H1 (cell line): Measurements from ENCODE around the gene ARFGAP3. TPM values are rescaled to one million over a fixed set of nuclear protein-coding genes. Genes with fewer than 3 reads are reported as not detected.

Experiments
- CTCF ChIA-PET: fragments of 300-600 bp; sonication (Branson Sonifier 250); formaldehyde crosslinking; loops from one replicate; lab custom pipeline; 2021; ENCODE audit not compliant: partially characterized antibody; lab: Charles Lee
- POLR2A ChIA-PET: fragments of 300-600 bp; sonication (Branson Sonifier 250); formaldehyde crosslinking; loops from one replicate; lab custom pipeline; 2021; ENCODE audit warnings: inconsistent platforms; ENCODE audit not compliant: partially characterized antibody; lab: Charles Lee
- DNase-seq, 2 experiments: peaks; one replicate each; pipeline versions ENCODE4 v3.0.0 to v3.0.0-alpha.2; 2010 to 2022; ENCODE audit warnings: low spot score in 2 of 2, low read depth in 1 of 2, mixed read lengths in 1 of 2
- FAIRE-seq: peaks from 2 replicates; lab custom pipeline; 2011; peaks lifted over from hg19 to GRCh38; lab: Jason Lieb, UNC
- H2AFZ ChIP-seq: 2 replicates; pipeline ENCODE4 v1.8.1; 2012; ENCODE audit warnings: low read length, inconsistent platforms
- H2AK5ac ChIP-seq: 2 replicates; pipeline ENCODE4 v1.6.1; 2013; ENCODE audit warnings: low read depth, low read length
- H2BK120ac ChIP-seq: replicated peaks from 2 replicates; pipeline ENCODE3; 2013; ENCODE audit warnings: low read depth, low read length, inconsistent platforms
- H2BK12ac ChIP-seq: 2 replicates; pipeline ENCODE4 v1.6.1; 2013; ENCODE audit warnings: low read depth, low read length
- H2BK15ac ChIP-seq: 2 replicates; pipeline ENCODE4 v1.6.1; 2013; ENCODE audit warnings: low read length
- H2BK20ac ChIP-seq: 2 replicates; pipeline ENCODE4 v1.6.1; 2013; ENCODE audit warnings: low read length
- H2BK5ac ChIP-seq: 2 replicates; pipeline ENCODE4 v1.6.1; 2013; ENCODE audit warnings: low read depth, low read length
- H3K14ac ChIP-seq: 2 replicates; pipeline ENCODE4 v1.6.1; 2013; ENCODE audit warnings: inconsistent platforms; ENCODE audit not compliant: insufficient read length
- H3K18ac ChIP-seq: 2 replicates; pipeline ENCODE4 v1.6.1; 2013; ENCODE audit warnings: low read length; ENCODE audit errors: extremely low read depth
- H3K23ac ChIP-seq: 2 replicates; pipeline ENCODE4 v1.6.1; 2013; ENCODE audit warnings: inconsistent platforms; ENCODE audit not compliant: insufficient read length
- H3K23me2 ChIP-seq: 2 replicates; pipeline ENCODE4 v1.6.1; 2013; ENCODE audit warnings: low read depth, low read length
- H3K27ac ChIP-seq: 2 replicates; pipeline ENCODE4 v1.6.1; 2011; ENCODE audit warnings: low read depth, low read length, inconsistent platforms
- H3K27me3 ChIP-seq, 4 experiments: replicated peaks in 1 of 4; 1 replicate in 1 of 4; 2 replicates in 3 of 4; pipeline versions ENCODE4 v1.6.1 to v1.8.1; 2011 to 2013; ENCODE audit warnings: low read length in 3 of 4, mild to moderate bottlenecking in 3 of 4, inconsistent platforms in 2 of 4, mixed read lengths in 2 of 4, moderate library complexity in 1 of 4; ENCODE audit not compliant: control insufficient read depth in 3 of 4, insufficient read depth in 3 of 4; ENCODE audit errors: extremely low read depth in 1 of 4
- H3K36me3 ChIP-seq, 4 experiments: 2 replicates each; pipeline versions ENCODE4 v1.6.1 to v1.8.1; 2011 to 2013; ENCODE audit warnings: mild to moderate bottlenecking in 4 of 4, low read length in 3 of 4, moderate library complexity in 2 of 4, control low read depth in 1 of 4, inconsistent platforms in 1 of 4; ENCODE audit not compliant: insufficient read depth in 4 of 4, control insufficient read depth in 2 of 4
- H3K4ac ChIP-seq: replicated peaks from 2 replicates; pipeline ENCODE3; 2013; ENCODE audit warnings: low read length, low read depth, mixed read lengths, inconsistent platforms; ENCODE audit not compliant: insufficient read length
- H3K4me1 ChIP-seq, 4 experiments: replicated peaks in 1 of 4; 1 replicate in 1 of 4; 2 replicates in 3 of 4; pipeline versions ENCODE4 v1.6.1 to v1.8.1; 2011 to 2013; ENCODE audit warnings: low read length in 3 of 4, inconsistent platforms in 2 of 4, mixed read lengths in 1 of 4; ENCODE audit not compliant: insufficient read depth in 4 of 4, control insufficient read depth in 3 of 4
- H3K4me2 ChIP-seq, 2 experiments: 2 replicates each; pipeline versions ENCODE4 v1.6.1 to v1.8.1; 2011 to 2013; ENCODE audit warnings: low read depth in 2 of 2, low read length in 2 of 2, control low read depth in 1 of 2, inconsistent platforms in 1 of 2, mild to moderate bottlenecking in 1 of 2; ENCODE audit not compliant: insufficient read depth in 1 of 2
- H3K4me3 ChIP-seq, 4 experiments: fragments of 200-600, 300-600 bp in 1 of 4; sonication (generic), shearing (Covaris generic), sonication (Bioruptor Twin) in 1 of 4; 2 replicates each; pipeline versions ENCODE4 v1.5.1 to v1.8.1; 2011 to 2016; ENCODE audit warnings: low read length in 4 of 4, low read depth in 3 of 4, control low read depth in 2 of 4, inconsistent platforms in 2 of 4, mild to moderate bottlenecking in 2 of 4, mixed read lengths in 1 of 4, moderate library complexity in 1 of 4; ENCODE audit not compliant: insufficient read depth in 2 of 4; ENCODE audit errors: extremely low read depth in 1 of 4
- H3K56ac ChIP-seq: replicated peaks from 2 replicates; pipeline ENCODE3; 2013; ENCODE audit warnings: low read depth, mild to moderate bottlenecking, mixed read lengths, low read length, inconsistent platforms; ENCODE audit not compliant: insufficient read length
- H3K79me1 ChIP-seq: 2 replicates; pipeline ENCODE4 v1.6.1; 2013; ENCODE audit warnings: low read depth, low read length, control low read depth
- H3K79me2 ChIP-seq, 2 experiments: 2 replicates each; pipeline versions ENCODE4 v1.6.1 to v1.8.1; 2012 to 2013; ENCODE audit warnings: low read length in 2 of 2, mild to moderate bottlenecking in 2 of 2, inconsistent platforms in 1 of 2; ENCODE audit not compliant: insufficient read depth in 2 of 2, control insufficient read depth in 1 of 2
- H3K9ac ChIP-seq, 4 experiments: replicated peaks in 1 of 4; 1 replicate in 1 of 4; 2 replicates in 3 of 4; pipeline versions ENCODE4 v1.6.1 to v1.8.1; 2011 to 2013; ENCODE audit warnings: low read depth in 3 of 4, low read length in 3 of 4, control low read depth in 2 of 4, mild to moderate bottlenecking in 2 of 4, moderate library complexity in 2 of 4, inconsistent platforms in 1 of 4; ENCODE audit errors: extremely low read depth in 1 of 4
- H3K9me3 ChIP-seq, 2 experiments: 2 replicates each; pipeline versions ENCODE4 v1.6.1 to v1.8.1; 2012 to 2013; ENCODE audit warnings: mild to moderate bottlenecking in 2 of 2, moderate library complexity in 2 of 2, control low read depth in 1 of 2, inconsistent platforms in 1 of 2, low read depth in 1 of 2, low read length in 1 of 2, mixed read lengths in 1 of 2; ENCODE audit not compliant: insufficient read depth in 2 of 2
- H4K20me1 ChIP-seq, 2 experiments: replicated peaks in 1 of 2; 2 replicates each; pipeline versions ENCODE3 to v1.8.1; 2011 to 2013; ENCODE audit warnings: inconsistent platforms in 2 of 2, low read length in 2 of 2, mild to moderate bottlenecking in 1 of 2; ENCODE audit not compliant: insufficient read depth in 2 of 2, control insufficient read depth in 1 of 2
- H4K5ac ChIP-seq: 2 replicates; pipeline ENCODE4 v1.6.1; 2013; ENCODE audit warnings: low read length, low read depth, mixed read lengths, inconsistent platforms; ENCODE audit not compliant: insufficient read length
- H4K8ac ChIP-seq: 2 replicates; pipeline ENCODE4 v1.8.0; 2013; ENCODE audit warnings: mild to moderate bottlenecking, moderate library complexity, low read length, inconsistent platforms; ENCODE audit not compliant: insufficient read depth; ENCODE audit errors: extremely low read depth
- H4K91ac ChIP-seq: replicated peaks from 2 replicates; pipeline ENCODE3; 2013; ENCODE audit warnings: low read length, mixed read lengths, inconsistent platforms; ENCODE audit not compliant: insufficient read length
- CHD2 ChIP-seq: IDR thresholded peaks from 2 replicates; pipeline ENCODE4 v1.6.1; 2012; ENCODE audit warnings: low read length, improper control_type of control experiment
- KDM1A ChIP-seq: fragments of 200-600, 300-600 bp; sonication (generic); IDR thresholded peaks from 2 replicates; pipeline ENCODE4 v1.7.1; 2016; ENCODE audit warnings: mild to moderate bottlenecking, low read length, borderline replicate concordance
- RAD21 ChIP-seq, 2 experiments: IDR thresholded peaks in 1 of 2; conservative IDR thresholded peaks in 1 of 2; 2 replicates each; pipeline ENCODE4 v1.6.1; 2011; ENCODE audit warnings: low read depth in 2 of 2, low read length in 2 of 2, improper control_type of control experiment in 1 of 2, inconsistent platforms in 1 of 2, mild to moderate bottlenecking in 1 of 2, moderate library complexity in 1 of 2
- SIRT6 ChIP-seq: IDR thresholded peaks from one replicate; pipeline ENCODE4 v1.7.1; 2012; ENCODE audit warnings: low read length, inconsistent platforms
- SP4 ChIP-seq: IDR thresholded peaks from 2 replicates; pipeline ENCODE4 v1.6.1; 2012; ENCODE audit warnings: low read length, inconsistent platforms
- WGBS, 2 experiments: shearing (Covaris generic) in 1 of 2; methylation state at CpG; one replicate each; pipeline versions ENCODE4 v1.1.6 to v1.1.7; 2013 to 2015; ENCODE audit warnings: low lambda C conversion rate in 2 of 2, mixed read lengths in 2 of 2, inconsistent platforms in 1 of 2, low coverage in 1 of 2, missing lambda C conversion rate in 1 of 2; ENCODE audit not compliant: insufficient replicate concordance in 2 of 2, insufficient coverage in 1 of 2, insufficient read length in 1 of 2; ENCODE audit errors: extremely low coverage in 1 of 2, missing lambda C conversion rate in 1 of 2; 5-methylcytosine and 5-hydroxymethylcytosine counted together
- polyA plus RNA-seq, 7 experiments: library from polyadenylated mRNA; depleted of rRNA in 3 of 7; stranded (reverse) in 5 of 7; unstranded in 2 of 7; fragments of >200 nt in 5 of 7; fragments of 200-250 nt in 2 of 7; gene quantifications; 1 replicate in 5 of 7; 2 replicates in 1 of 7; 4 replicates in 1 of 7; pipeline versions ENCODE4 v1.2.1 to v1.2.3, GENCODE V29; 2011 to 2013; ENCODE audit warnings: missing spikeins in 2 of 7, mixed read lengths in 2 of 7
- total RNA-seq: library from RNA; stranded (reverse); fragmentation: NEBNext Ultra II Directional; extraction: Animal tissue kit (Norgen Biotek cat#: 25700); gene quantifications from 2 replicates; pipeline ENCODE4 v1.2.1, GENCODE V29; 2021
- TF ChIP-seq, protein P1 (sequence below), 3 experiments: IDR thresholded peaks; 1 replicate in 2 of 3; 2 replicates in 1 of 3; pipeline versions ENCODE4 v1.5.1 to v1.6.1; 2011; ENCODE audit warnings: low read length in 3 of 3, mild to moderate bottlenecking in 3 of 3, inconsistent platforms in 2 of 3, low read depth in 1 of 3, moderate library complexity in 1 of 3; ENCODE audit not compliant: insufficient read depth in 1 of 3; ENCODE audit errors: control extremely low read depth in 1 of 3
- TF ChIP-seq, protein P2 (sequence below): IDR thresholded peaks from 2 replicates; pipeline ENCODE4 v1.6.1; 2012; ENCODE audit warnings: inconsistent platforms

The ARFGAP3 gene
- total and polyA plus RNA-seq, 2 of the 8 experiments (the other 6 are each of a cell fraction or from before 2014, with no cell fraction given) = 9.7 to 16.0 TPM

DNA sequence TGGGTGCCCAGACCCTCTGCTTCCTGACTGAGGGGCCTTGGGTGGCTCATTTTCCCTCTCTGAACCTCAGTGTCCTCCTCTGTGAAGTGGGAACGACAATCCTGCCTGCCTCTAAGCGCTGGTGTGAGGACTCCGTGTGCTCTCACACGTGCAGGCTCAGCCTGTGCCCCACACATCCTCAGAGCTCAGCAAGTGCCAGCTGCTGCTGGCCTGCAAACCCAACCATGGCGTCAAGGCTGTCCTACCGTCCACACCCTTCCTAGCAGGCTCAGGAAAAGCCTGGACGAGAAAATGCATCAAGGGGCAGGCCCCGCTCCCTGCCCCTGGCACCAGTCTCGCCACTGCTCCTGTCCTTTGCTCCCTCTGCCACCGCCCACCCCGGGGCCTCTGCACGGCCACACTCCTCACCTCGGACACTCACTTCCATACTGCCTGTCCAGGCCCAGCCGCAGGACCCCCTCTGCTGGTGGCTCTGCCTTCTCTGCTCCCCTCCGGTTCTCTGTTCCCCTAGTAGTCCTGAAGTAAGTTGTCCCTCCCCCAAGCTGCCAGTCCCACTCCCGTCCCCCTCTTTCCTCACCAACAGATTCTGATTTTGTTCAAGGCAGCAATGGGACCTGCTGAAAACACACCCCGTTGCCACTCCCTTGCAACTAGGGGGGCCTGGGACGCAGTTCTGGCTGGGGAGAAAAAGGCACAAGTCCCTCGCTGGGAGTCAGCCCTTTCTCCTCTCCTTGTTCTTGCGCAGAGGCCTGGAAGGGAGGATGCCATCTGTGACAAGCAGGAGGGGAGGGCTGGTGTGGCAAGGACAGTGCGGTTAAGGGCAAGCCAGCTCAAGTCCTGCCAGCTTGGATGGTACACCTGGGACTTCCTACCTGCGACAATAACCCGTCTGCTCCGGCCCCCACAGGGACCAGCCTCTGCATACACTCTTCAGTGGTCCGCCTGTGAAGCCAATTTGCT, 62.2 kb downstream of the ARFGAP3 start:
- H3K23me2 ChIP-seq = no peaks in the 10 kb centered on the region
- H4K5ac ChIP-seq = no peak overlapping the region
- no peak overlapping the region for H3K9ac ChIP-seq
- no peak overlapping the region for H2AK5ac ChIP-seq
- no peak overlapping the region for H2BK20ac ChIP-seq
- H3K27me3 ChIP-seq = no peaks in the 10 kb centered on the region; a peak in 1 of 7 replicates
- H3K4me2 ChIP-seq = no peak overlapping the region
- no peaks in the 10 kb centered on the region; a peak in 2 of 7 replicates for H3K4me1 ChIP-seq
- DNase-seq (no peak), FAIRE-seq (no peak)
- no peak overlapping the region for H2BK120ac ChIP-seq
- no peak overlapping the region for H2AFZ ChIP-seq
- H3K79me1 ChIP-seq = no peaks in the 10 kb centered on the region
- no peak overlapping the region for H4K8ac ChIP-seq
- H3K23ac ChIP-seq = no peak overlapping the region
- no peak overlapping the region; the same call in 1 of the 2 replicates for H3K18ac ChIP-seq
- no peak overlapping the region for H3K4ac ChIP-seq
- H3K9me3 ChIP-seq = no peaks in the 10 kb centered on the region
- H2BK15ac ChIP-seq = no peak overlapping the region
- no peak overlapping the region for H2BK12ac ChIP-seq
- 83% methylated on average over 24 of the region's 25 CpGs; no CpG with 5 or more reads in 1 of the 2 experiments for WGBS, 2 experiments
- H3K14ac ChIP-seq = no peak overlapping the region
- H4K91ac ChIP-seq = peak overlapping the region; percentile 25
- ChIA-PET POLR2A (interaction anchor here (1.1 kb wide), 1 partner anchor 180 kb away, joined by 5 read pairs; the partner anchor contains the start of gene POLDIP3), CTCF (interaction anchor here (0.7 to 1.8 kb wide), 9 partner anchors 8 to 167 kb away, joined by 3 to 5 read pairs (median 3); no protein-coding TSS in a partner anchor)
- H3K79me2 ChIP-seq = no peaks in the 10 kb centered on the region
- no peak overlapping the region for H3K56ac ChIP-seq
- H4K20me1 ChIP-seq = no peaks in the 10 kb centered on the region
- H3K27ac ChIP-seq = no peak overlapping the region
- no peaks in the 10 kb centered on the region for H3K36me3 ChIP-seq
- H3K4me3 ChIP-seq = no peak overlapping the region
- H2BK5ac ChIP-seq = 0 out of 2 replicates have a peak overlapping the region, but pooled peaks have one; percentile 32
- TF ChIP-seq CHD2 (no peak), SP4 (no peak), RAD21 (IDR thresholded peaks at IDR 0.05 in 1 of 2, conservative IDR thresholded peaks at IDR 0.05 in 1 of 2; ENCODE audit: low read depth in 2 of 2, low read length in 2 of 2) (peak; percentile 54 to 66), KDM1A (peak; percentile 45; the same call in 1 of the 2 replicates), SIRT6 (no peak)
- TF ChIP-seq, protein P1, sequence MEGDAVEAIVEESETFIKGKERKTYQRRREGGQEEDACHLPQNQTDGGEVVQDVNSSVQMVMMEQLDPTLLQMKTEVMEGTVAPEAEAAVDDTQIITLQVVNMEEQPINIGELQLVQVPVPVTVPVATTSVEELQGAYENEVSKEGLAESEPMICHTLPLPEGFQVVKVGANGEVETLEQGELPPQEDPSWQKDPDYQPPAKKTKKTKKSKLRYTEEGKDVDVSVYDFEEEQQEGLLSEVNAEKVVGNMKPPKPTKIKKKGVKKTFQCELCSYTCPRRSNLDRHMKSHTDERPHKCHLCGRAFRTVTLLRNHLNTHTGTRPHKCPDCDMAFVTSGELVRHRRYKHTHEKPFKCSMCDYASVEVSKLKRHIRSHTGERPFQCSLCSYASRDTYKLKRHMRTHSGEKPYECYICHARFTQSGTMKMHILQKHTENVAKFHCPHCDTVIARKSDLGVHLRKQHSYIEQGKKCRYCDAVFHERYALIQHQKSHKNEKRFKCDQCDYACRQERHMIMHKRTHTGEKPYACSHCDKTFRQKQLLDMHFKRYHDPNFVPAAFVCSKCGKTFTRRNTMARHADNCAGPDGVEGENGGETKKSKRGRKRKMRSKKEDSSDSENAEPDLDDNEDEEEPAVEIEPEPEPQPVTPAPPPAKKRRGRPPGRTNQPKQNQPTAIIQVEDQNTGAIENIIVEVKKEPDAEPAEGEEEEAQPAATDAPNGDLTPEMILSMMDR (IDR thresholded peaks at IDR 0.05; ENCODE audit: control extremely low read depth in 1 of 3, insufficient read depth in 1 of 3, low read depth in 1 of 3, low read length in 3 of 3) = peak; percentile 50 to 65 (median 56)
- TF ChIP-seq, protein P2, sequence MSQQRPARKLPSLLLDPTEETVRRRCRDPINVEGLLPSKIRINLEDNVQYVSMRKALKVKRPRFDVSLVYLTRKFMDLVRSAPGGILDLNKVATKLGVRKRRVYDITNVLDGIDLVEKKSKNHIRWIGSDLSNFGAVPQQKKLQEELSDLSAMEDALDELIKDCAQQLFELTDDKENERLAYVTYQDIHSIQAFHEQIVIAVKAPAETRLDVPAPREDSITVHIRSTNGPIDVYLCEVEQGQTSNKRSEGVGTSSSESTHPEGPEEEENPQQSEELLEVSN = no peak
